Measurements from ENCODE around the gene SAFB.

- TF ChIP-seq SPI1 (IDR thresholded peaks at IDR 0.05; ENCODE audit: low read depth, low read length) (no peak), POLR2A (IDR thresholded peaks at IDR 0.05; ENCODE audit: low read depth, low read length) (peak; percentile 52), POLR2AphosphoS5 (IDR thresholded peaks at IDR 0.05; ENCODE audit: low read depth, low read length) (0 out of 2 replicates have a peak, but pooled peaks have one; percentile 12), TAF1 (IDR thresholded peaks at IDR 0.05; ENCODE audit: low read depth, low read length) (no peak), PAX5 (IDR thresholded peaks at IDR 0.05; ENCODE audit: insufficient read depth, low read length, severe bottlenecking) (no peak), POU2F2 (IDR thresholded peaks at IDR 0.05; ENCODE audit: low read depth, low read length) (no peak)
Measured at GRCh38 chr19:5694956-5695648, 72.2 kb downstream of the SAFB start.

Measured in GM12891 (cell line).